Measurements from ENCODE around the gene C10orf90.
"Not testable (repeated sequence)": the region's sequence is repeated elsewhere in the genome, so short reads cannot be mapped to it uniquely, and the experiment has no call there.

GRCh38 chr10:126550586-126550985, 119.9 kb downstream of the C10orf90 start:
- not testable (repeated sequence) for TF ChIP-seq POLR2A, POLR2AphosphoS5, CTCF (IDR thresholded peaks at IDR 0.05)
